Astrocyte of the cerebellum (primary cell): Measurements from ENCODE around the gene PRDM15.

ENCODE experiments used
- DNase-seq: peaks from one replicate; pipeline ENCODE4 v3.0.0-alpha.2; 2011; ENCODE audit warnings: low read depth
- H3K4me3 ChIP-seq: 2 replicates; pipeline ENCODE4 v1.5.1; 2011; ENCODE audit warnings: mild to moderate bottlenecking, low read depth, low read length, moderate library complexity
- CTCF ChIP-seq: IDR thresholded peaks from 2 replicates; pipeline ENCODE4 v1.5.1; 2012; ENCODE audit warnings: low read length, low read depth, moderate library complexity, mild to moderate bottlenecking; ENCODE audit errors: missing control alignments
- in situ Hi-C: cut with HindIII; loops from 2 replicates; pipeline ENCODE4 v1.10.0; 2017; ENCODE audit warnings: low sequenced_read_pairs

Gene PRDM15

GRCh38 chr21:41802684-41803083, 76.5 kb downstream of the PRDM15 start:
- no peak for TF ChIP-seq CTCF
- no peak for DNase-seq
- H3K4me3 ChIP-seq, result no peak overlapping the region
- in situ Hi-C loops, result no loop called here

GRCh38 chr21:41802198-41802584, 77.0 kb downstream of the PRDM15 start:
- H3K4me3 ChIP-seq, result no peak overlapping the region
- DNase-seq, result no peak
- no peak for TF ChIP-seq CTCF
- in situ Hi-C loops, result no loop called here

GRCh38 chr21:41801321-41802197, 77.6 kb downstream of the PRDM15 start:
- no peak for TF ChIP-seq CTCF
- no peak overlapping the region for H3K4me3 ChIP-seq
- in situ Hi-C loops, result no loop called here
- DNase-seq, result no peak

GRCh38 chr21:41800425-41801320, 78.5 kb downstream of the PRDM15 start:
- DNase-seq, result no peak
- TF ChIP-seq CTCF, result no peak
- H3K4me3 ChIP-seq, result no peak overlapping the region
- in situ Hi-C loops, result no loop called here

GRCh38 chr21:41799763-41800162, 79.4 kb downstream of the PRDM15 start:
- no peak for DNase-seq
- no peak overlapping the region for H3K4me3 ChIP-seq
- in situ Hi-C loops, result loop anchor here (25.0 kb wide), 1 partner anchor 512 kb away; no protein-coding TSS in a partner anchor
- TF ChIP-seq CTCF, result no peak

GRCh38 chr21:41798326-41798725, 80.8 kb downstream of the PRDM15 start:
- DNase-seq, result no peak
- no peak overlapping the region for H3K4me3 ChIP-seq
- in situ Hi-C loops, result loop anchor here (25.0 kb wide), 1 partner anchor 511 kb away; no protein-coding TSS in a partner anchor
- no peak for TF ChIP-seq CTCF
